ENCODE data around the gene AKT1. TPM values are rescaled to one million over a fixed set of nuclear protein-coding genes. Genes with fewer than 3 reads are reported as not detected.
"Not testable (repeated sequence)": the region's sequence is repeated elsewhere in the genome, so short reads cannot be mapped to it uniquely, and the experiment has no call there.

The AKT1 gene
- total RNA-seq, 1 donor from 2014 or later: 112 TPM

DNA sequence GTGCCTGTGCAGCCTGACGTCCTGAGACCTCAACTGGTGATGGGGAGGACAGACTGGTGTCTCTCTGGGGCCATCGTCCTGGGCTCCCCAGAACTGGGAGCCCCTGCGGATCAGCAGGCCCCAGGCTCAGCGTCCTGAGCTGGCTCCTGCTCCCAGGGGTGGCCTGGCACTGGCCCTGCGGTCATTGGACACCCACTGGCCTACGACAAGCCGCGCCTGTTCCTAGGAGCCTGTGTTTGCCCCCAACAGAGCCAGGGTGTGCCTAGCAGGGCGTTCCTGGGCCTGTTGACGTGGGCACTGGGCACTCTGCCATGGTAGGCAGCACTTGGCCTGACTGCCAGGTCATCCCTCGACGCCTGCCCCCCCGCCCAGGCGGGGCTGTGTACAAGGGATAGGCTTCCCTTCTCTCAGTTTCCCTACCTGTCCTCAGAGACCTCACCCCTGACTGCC is 63.2 kb downstream of the AKT1 start:
- Histone ChIP-seq H3K4me3 (no peak overlapping the region), H3K27ac (peak overlapping the region; percentile 93 to 94), H3K27me3 (no peaks in the 10 kb centered on the region), H3K36me3 (peaks cover 0 to under 1% of the 10 kb centered on the region in 2 donors), H3K9me3 (no peaks in the 10 kb centered on the region), H3K4me1 (peaks cover 24 to 61% of the 10 kb centered on the region in 2 donors)
- DNase-seq (ENCODE audit: low spot score in 2 of 2): peak in 1 of 2 donors; percentile 90
- TF ChIP-seq CTCF (IDR thresholded peaks at IDR 0.05): no peak
- intact Hi-C loops (cut with DNase I): loop anchor here (10.0 kb wide), 1 partner anchor 752 kb away; the partner anchor contains the start of gene CRIP1

GRCh38 chr14:104731320-104732294 is 63.9 kb downstream of the AKT1 start:
- H3K4me3 ChIP-seq: no peak overlapping the region
- no peaks in the 10 kb centered on the region for H3K9me3 ChIP-seq
- H3K27me3 ChIP-seq: no peaks in the 10 kb centered on the region
- peak overlapping the region; percentile 93 to 94 for H3K27ac ChIP-seq
- no peak for TF ChIP-seq CTCF (IDR thresholded peaks at IDR 0.05)
- peaks cover 28 to 55% of the 10 kb centered on the region in 2 donors for H3K4me1 ChIP-seq
- H3K36me3 ChIP-seq: no peaks in the 10 kb centered on the region
- intact Hi-C loops (cut with DNase I): loop anchor here (10.0 kb wide), 1 partner anchor 753 kb away; the partner anchor contains the start of gene CRIP1
- DNase-seq (ENCODE audit: low spot score in 2 of 2): no peak

- DNase-seq (ENCODE audit: low spot score in 2 of 2): no peak
- no peak overlapping the region for H3K4me3 ChIP-seq
- peak overlapping the region; percentile 93 to 94 for H3K27ac ChIP-seq
- no peaks in the 10 kb centered on the region for H3K27me3 ChIP-seq
- peaks cover 27 to 56% of the 10 kb centered on the region in 2 donors for H3K4me1 ChIP-seq
- no peaks in the 10 kb centered on the region for H3K9me3 ChIP-seq
- no peak for TF ChIP-seq CTCF (IDR thresholded peaks at IDR 0.05)
- no peaks in the 10 kb centered on the region for H3K36me3 ChIP-seq
- intact Hi-C loops (cut with DNase I): loop anchor here (10.0 kb wide), 1 partner anchor 754 kb away; the partner anchor contains the start of gene CRIP1
Measured at GRCh38 chr14:104730487-104730886, 65.1 kb downstream of the AKT1 start.

DNA sequence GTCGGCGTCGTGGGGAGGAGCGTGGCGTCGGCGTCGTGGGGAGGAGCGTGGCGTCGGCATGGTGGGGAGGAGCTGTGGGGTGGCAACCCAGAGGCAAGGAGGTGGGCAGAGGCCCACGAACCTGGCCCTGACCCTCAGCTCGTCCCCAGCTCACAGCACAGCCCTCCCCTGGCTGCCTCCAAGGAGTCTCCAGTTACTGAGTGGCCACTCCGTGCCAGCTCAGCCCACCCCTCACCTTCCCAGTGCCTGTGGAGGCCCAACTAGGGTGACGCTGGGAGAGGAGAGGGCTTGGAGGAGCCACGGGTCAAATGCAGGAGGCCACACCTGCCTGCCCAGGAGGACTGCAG is 65.7 kb downstream of the AKT1 start:
- intact Hi-C loops (cut with DNase I): loop anchor here (10.0 kb wide), 1 partner anchor 755 kb away; the partner anchor contains the start of gene CRIP1
- Histone ChIP-seq H3K27me3 (no peaks in the 10 kb centered on the region), H3K36me3 (no peaks in the 10 kb centered on the region), H3K9me3 (no peaks in the 10 kb centered on the region), H3K27ac (peak overlapping the region in 1 of 2 donors; percentile 33), H3K4me3 (no peak overlapping the region), H3K4me1 (peaks cover 22 to 56% of the 10 kb centered on the region in 2 donors)
- DNase-seq (ENCODE audit: low spot score in 2 of 2): no peak
- TF ChIP-seq CTCF (IDR thresholded peaks at IDR 0.05): no peak

DNA sequence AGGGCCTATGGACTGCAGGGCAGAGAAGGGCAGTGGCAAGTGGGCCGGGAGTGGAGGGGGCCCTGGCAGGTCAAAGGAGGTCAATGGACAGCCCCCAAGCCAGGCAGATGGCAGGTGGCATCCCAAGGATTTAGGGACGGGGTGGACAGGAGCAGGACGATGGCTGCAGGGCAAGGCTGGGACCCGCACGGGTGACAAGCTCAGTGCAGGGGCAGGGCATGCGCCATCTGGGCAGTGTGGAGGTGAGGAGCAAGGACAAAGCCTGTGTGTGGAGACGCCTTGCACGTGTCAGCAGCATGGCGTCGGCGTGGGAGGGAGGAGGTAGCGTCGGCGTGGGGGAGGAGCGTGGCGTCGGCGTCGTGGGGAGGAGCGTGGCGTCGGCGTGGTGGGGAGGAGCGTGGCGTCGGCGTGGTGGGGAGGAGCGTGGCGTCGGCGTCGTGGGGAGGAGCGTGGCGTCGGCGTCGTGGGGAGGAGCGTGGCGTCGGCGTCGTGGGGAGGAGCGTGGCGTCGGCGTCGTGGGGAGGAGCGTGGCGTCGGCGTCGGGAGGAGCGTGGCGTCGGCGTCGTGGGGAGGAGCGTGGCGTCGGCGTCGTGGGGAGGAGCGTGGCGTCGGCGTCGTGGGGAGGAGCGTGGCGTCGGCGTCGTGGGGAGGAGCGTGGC is 66.2 kb downstream of the AKT1 start:
- H3K27ac ChIP-seq; H3K4me3 ChIP-seq; H3K36me3 ChIP-seq; DNase-seq (ENCODE audit: low spot score in 2 of 2); intact Hi-C loops (cut with DNase I); H3K9me3 ChIP-seq; H3K27me3 ChIP-seq: not testable (repeated sequence)
- H3K4me1 ChIP-seq: peaks cover 24 to 54% of the 10 kb centered on the region in 2 donors
